RWPE1 (cell line): ENCODE measurements around the gene CACNA2D4.

Experiments used
- CTCF ChIA-PET: fragments of 350-600 bp; sonication (Branson Sonifier 250); formaldehyde crosslinking; extraction: SDS; loops from one replicate; lab custom pipeline; 2021; lab: Yijun Ruan, JAX
- POLR2A ChIA-PET: fragments of 400-600 bp; formaldehyde crosslinking; extraction: SDS; loops from one replicate; lab custom pipeline; 2020; ENCODE audit warnings: antibody characterized with exemption; ENCODE audit not compliant: low non-redundant PET; lab: Yijun Ruan, JAX
- DNase-seq: peaks from one replicate; pipeline ENCODE4 v3.0.0; 2012; ENCODE audit warnings: low spot score
- H3K27ac ChIP-seq: fragments of 450-650 bp; 2 replicates; pipeline ENCODE4 v1.5.1; 2017
- CTCF ChIP-seq: fragments of 450-650 bp; conservative IDR thresholded peaks from 2 replicates; pipeline ENCODE4 v1.5.1; 2017; ENCODE audit warnings: low read depth, mild to moderate bottlenecking

Gene CACNA2D4

GRCh38 chr12:1842905-1843640 lies 75.4 kb downstream of the CACNA2D4 start:
- CTCF ChIA-PET = no interaction called here
- POLR2A ChIA-PET = no interaction called here

GRCh38 chr12:1842183-1842904 lies 76.1 kb downstream of the CACNA2D4 start:
- no peak for TF ChIP-seq CTCF
- ChIA-PET CTCF (no interaction called here), POLR2A (no interaction called here)
- DNase-seq = no peak
- H3K27ac ChIP-seq = no peak overlapping the region

More at GRCh38 chr12:1842905-1843640, 75.4 kb downstream of the CACNA2D4 start:
- no peak overlapping the region for H3K27ac ChIP-seq
- no peak for TF ChIP-seq CTCF
- no peak for DNase-seq

GRCh38 chr12:1841586-1842182 lies 76.8 kb downstream of the CACNA2D4 start:
- POLR2A ChIA-PET = no interaction called here
- H3K27ac ChIP-seq = no peak overlapping the region
- CTCF ChIA-PET = interaction anchor here (0.7 kb wide), 1 partner anchor 253 kb away, joined by 4 read pairs; no protein-coding TSS in a partner anchor
- no peak for DNase-seq
- TF ChIP-seq CTCF = no peak

- TF ChIP-seq CTCF = no peak
- CTCF ChIA-PET = no interaction called here
- POLR2A ChIA-PET = no interaction called here
- DNase-seq = no peak
- no peak overlapping the region for H3K27ac ChIP-seq
Measured at GRCh38 chr12:1840981-1841425, 77.4 kb downstream of the CACNA2D4 start.

- DNase-seq = no peak
- ChIA-PET CTCF (no interaction called here), POLR2A (no interaction called here)
- no peak for TF ChIP-seq CTCF
- no peak overlapping the region for H3K27ac ChIP-seq
Measured at GRCh38 chr12:1839956-1840951, 78.2 kb downstream of the CACNA2D4 start.
